Thyroid gland (tissue), 4 donors: Measurements from ENCODE around the gene ZFHX3. TPM values are rescaled to one million over a fixed set of nuclear protein-coding genes. Genes with fewer than 3 reads are reported as not detected.

Source experiments
- DNase-seq, 2 donors: peaks; one replicate each; pipeline ENCODE4 v3.0.0-alpha.2; 2019
- H3K27ac ChIP-seq, 3 donors: fragments of 200-600 bp; sonication (generic); 1 replicate in 2 of 3; 2 replicates in 1 of 3; pipeline ENCODE4 v1.5.1; 2016 to 2019; ENCODE audit warnings: mild to moderate bottlenecking in 1 of 3, moderate library complexity in 1 of 3
- H3K27me3 ChIP-seq: fragments of 200-600 bp; sonication (generic); one replicate; pipeline ENCODE4 v1.5.1; 2019
- H3K36me3 ChIP-seq, 2 donors: fragments of 200-600 bp; sonication (generic); one replicate each; pipeline ENCODE4 v1.5.1; 2016 to 2019
- H3K4me1 ChIP-seq, 2 donors: fragments of 200-600 bp; sonication (generic); one replicate each; pipeline ENCODE4 v1.5.1; 2017 to 2019
- H3K4me3 ChIP-seq, 3 donors: fragments of 200-600 bp; sonication (generic); replicated peaks in 1 of 3; 1 replicate in 2 of 3; 2 replicates in 1 of 3; pipeline ENCODE4 v1.5.1; 2016; ENCODE audit warnings: mild to moderate bottlenecking in 1 of 3
- H3K9me3 ChIP-seq: fragments of 200-600 bp; sonication (generic); one replicate; pipeline ENCODE4 v1.5.1; 2017
- POLR2A ChIP-seq, 2 donors: fragments of 450-650 bp; IDR thresholded peaks; one replicate each; pipeline ENCODE4 v1.6.1; 2017; ENCODE audit warnings: antibody characterized with exemption in 2 of 2, mild to moderate bottlenecking in 2 of 2, moderate library complexity in 1 of 2
- WGBS, 2 donors: methylation state at CpG; one replicate each; pipeline ENCODE4 v1.1.5; 2017; 5-methylcytosine and 5-hydroxymethylcytosine counted together
- intact Hi-C: fragments of 100-400 bp; cut with DNase I; formaldehyde crosslinking; loops from one replicate; pipeline ENCODE4 v1.15.1; 2023
- total RNA-seq, 4 donors: library from RNA; depleted of rRNA; stranded (reverse); fragments of >200 nt; gene quantifications; one replicate each; pipeline ENCODE4 v1.2.3, GENCODE V29; 2016
- TF ChIP-seq, protein P1 (sequence below), 6 experiments: fragments of 200-600 bp in 3 of 6; fragments of 450-650 bp in 3 of 6; sonication (generic) in 3 of 6; IDR thresholded peaks; one replicate each; pipeline ENCODE4 v1.5.1; 2016 to 2019; ENCODE audit warnings: antibody characterized with exemption in 6 of 6, mild to moderate bottlenecking in 2 of 6, inconsistent platforms in 1 of 6, moderate library complexity in 1 of 6

Gene ZFHX3
- total RNA-seq, 4 donors from 2014 or later = 27.4 to 92.9 (median 45.5) TPM

DNA sequence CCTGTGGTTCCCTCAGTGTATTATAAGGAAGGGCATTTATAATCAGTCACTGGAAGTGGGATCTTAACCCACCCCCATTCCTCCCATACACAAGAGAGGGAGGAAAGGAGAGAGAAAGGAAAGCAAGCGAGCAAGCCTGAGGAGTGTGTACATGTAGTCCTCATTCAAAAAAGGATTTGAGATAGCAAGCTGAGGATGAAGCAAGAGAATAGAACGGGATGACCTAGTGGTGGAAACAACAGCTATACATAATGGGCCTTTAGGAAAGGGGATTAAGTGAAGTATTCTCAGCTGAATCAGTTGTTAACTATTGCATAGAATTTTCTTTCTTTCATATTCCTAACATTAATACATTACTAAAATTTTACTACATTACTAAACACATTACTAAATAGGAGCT lies 281.4 kb downstream of the ZFHX3 start:
- Histone ChIP-seq H3K36me3 (no peaks in the 10 kb centered on the region), H3K4me1 (peaks cover 0 to 15% of the 10 kb centered on the region in 2 donors), H3K27me3 (no peaks in the 10 kb centered on the region), H3K27ac (no peak overlapping the region), H3K9me3 (no peaks in the 10 kb centered on the region), H3K4me3 (no peak overlapping the region)
- 90 to 93% methylated on average over 2 of the region's 2 CpGs for WGBS, 2 donors
- intact Hi-C loops = no loop called here
- no peak for TF ChIP-seq POLR2A (IDR thresholded peaks at IDR 0.05)
- TF ChIP-seq, protein P1, sequence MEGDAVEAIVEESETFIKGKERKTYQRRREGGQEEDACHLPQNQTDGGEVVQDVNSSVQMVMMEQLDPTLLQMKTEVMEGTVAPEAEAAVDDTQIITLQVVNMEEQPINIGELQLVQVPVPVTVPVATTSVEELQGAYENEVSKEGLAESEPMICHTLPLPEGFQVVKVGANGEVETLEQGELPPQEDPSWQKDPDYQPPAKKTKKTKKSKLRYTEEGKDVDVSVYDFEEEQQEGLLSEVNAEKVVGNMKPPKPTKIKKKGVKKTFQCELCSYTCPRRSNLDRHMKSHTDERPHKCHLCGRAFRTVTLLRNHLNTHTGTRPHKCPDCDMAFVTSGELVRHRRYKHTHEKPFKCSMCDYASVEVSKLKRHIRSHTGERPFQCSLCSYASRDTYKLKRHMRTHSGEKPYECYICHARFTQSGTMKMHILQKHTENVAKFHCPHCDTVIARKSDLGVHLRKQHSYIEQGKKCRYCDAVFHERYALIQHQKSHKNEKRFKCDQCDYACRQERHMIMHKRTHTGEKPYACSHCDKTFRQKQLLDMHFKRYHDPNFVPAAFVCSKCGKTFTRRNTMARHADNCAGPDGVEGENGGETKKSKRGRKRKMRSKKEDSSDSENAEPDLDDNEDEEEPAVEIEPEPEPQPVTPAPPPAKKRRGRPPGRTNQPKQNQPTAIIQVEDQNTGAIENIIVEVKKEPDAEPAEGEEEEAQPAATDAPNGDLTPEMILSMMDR (IDR thresholded peaks at IDR 0.05) = no peak
- DNase-seq = no peak

DNA sequence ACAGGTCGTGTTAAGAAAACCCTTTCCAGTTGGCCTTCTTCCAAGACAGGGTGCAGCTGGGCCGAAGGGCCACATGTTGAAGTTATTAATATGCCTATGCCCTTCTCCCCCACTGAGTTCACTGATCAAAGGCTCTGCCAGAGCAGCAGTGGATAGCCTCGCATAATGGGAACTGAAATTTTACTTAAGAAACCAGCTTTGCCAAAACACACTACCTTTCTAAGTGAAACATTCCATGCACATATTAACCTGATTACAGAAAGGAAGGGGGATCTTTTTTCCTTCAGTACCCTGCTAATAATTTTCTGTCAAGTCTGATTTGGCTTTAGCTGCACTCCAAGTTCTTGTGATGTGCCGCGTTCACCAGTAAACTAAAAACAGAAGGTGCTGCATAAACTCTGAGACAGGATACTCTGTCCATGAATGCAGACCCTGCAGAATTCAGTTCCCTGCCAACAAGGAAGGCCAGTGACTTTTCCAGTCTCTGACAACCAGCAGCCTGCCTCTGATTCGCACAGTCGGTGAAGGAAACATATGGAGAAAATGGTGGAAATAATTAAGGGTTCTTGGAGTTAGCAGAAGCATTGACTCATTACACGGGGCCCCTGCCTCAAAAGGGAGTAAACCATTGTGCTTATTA lies 283.8 kb downstream of the ZFHX3 start:
- WGBS, 2 donors = 51 to 58% methylated on average over 8 of the region's 8 CpGs
- TF ChIP-seq POLR2A (IDR thresholded peaks at IDR 0.05) = no peak
- TF ChIP-seq, protein P1 (IDR thresholded peaks at IDR 0.05) = no peak
- peak overlapping the region in 1 of 3 donors; percentile 28 for H3K27ac ChIP-seq
- peaks cover 0 to 15% of the 10 kb centered on the region in 2 donors for H3K4me1 ChIP-seq
- DNase-seq = no peak
- no peaks in the 10 kb centered on the region for H3K36me3 ChIP-seq
- no peak overlapping the region for H3K4me3 ChIP-seq
- no peaks in the 10 kb centered on the region for H3K9me3 ChIP-seq
- intact Hi-C loops = no loop called here
- no peaks in the 10 kb centered on the region for H3K27me3 ChIP-seq

DNA sequence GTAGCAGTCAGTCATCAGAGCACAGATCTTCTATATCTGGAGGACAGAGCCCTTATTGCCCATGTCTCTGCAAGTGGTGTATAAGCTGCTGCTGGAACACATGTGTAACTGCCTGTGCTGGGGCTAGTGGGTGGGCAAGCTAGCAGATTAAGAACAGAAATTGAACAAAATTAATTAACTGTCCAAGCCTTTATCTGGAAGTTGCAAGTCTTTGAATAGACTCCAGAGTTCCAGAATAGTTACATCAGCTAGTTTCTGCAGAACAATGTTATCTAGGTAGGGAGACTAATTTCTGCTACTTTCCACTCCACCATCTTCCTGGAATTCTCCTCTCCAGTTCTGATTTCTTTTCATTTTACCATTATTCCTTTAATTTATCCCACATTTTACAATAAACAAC lies 287.3 kb downstream of the ZFHX3 start:
- TF ChIP-seq POLR2A (IDR thresholded peaks at IDR 0.05) = no peak
- TF ChIP-seq, protein P1 (IDR thresholded peaks at IDR 0.05) = no peak

DNA sequence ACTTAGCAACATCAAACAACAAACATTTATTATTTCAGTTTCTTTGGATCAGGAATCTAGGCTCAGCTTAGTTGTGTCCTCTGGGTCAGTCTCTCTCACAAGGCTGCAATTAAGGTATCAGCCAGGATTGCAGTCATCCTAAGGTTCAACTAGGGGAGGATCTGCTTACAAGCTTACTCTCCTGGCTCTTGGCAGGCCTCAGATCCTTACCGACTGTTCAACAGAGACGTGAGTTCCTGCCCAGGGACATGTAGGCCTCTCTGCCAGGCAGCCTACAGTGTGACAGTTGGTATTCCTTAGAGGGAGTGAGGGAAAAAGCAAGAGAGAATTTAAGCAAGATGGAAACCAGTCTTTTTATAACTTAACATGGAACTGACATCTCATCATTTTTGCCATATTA lies 294.0 kb downstream of the ZFHX3 start:
- Histone ChIP-seq H3K27ac (no peak overlapping the region), H3K36me3 (no peaks in the 10 kb centered on the region), H3K4me3 (no peak overlapping the region), H3K27me3 (no peaks in the 10 kb centered on the region), H3K9me3 (no peaks in the 10 kb centered on the region), H3K4me1 (peaks cover 3 to 6% of the 10 kb centered on the region in 2 donors)
- 30 to 42% methylated on average over 2 of the region's 2 CpGs for WGBS, 2 donors
- no peak for TF ChIP-seq POLR2A (IDR thresholded peaks at IDR 0.05)
- TF ChIP-seq, protein P1 (IDR thresholded peaks at IDR 0.05) = no peak
- DNase-seq = peak; percentile 31 to 52
- intact Hi-C loops = no loop called here

More for the DNA sequence above, 287.3 kb downstream of the ZFHX3 start:
- Histone ChIP-seq H3K4me3 (no peak overlapping the region), H3K27ac (no peak overlapping the region), H3K4me1 (peaks cover 0 to 15% of the 10 kb centered on the region in 2 donors), H3K9me3 (no peaks in the 10 kb centered on the region), H3K36me3 (no peaks in the 10 kb centered on the region), H3K27me3 (no peaks in the 10 kb centered on the region)
- DNase-seq = no peak
- intact Hi-C loops = no loop called here

DNA sequence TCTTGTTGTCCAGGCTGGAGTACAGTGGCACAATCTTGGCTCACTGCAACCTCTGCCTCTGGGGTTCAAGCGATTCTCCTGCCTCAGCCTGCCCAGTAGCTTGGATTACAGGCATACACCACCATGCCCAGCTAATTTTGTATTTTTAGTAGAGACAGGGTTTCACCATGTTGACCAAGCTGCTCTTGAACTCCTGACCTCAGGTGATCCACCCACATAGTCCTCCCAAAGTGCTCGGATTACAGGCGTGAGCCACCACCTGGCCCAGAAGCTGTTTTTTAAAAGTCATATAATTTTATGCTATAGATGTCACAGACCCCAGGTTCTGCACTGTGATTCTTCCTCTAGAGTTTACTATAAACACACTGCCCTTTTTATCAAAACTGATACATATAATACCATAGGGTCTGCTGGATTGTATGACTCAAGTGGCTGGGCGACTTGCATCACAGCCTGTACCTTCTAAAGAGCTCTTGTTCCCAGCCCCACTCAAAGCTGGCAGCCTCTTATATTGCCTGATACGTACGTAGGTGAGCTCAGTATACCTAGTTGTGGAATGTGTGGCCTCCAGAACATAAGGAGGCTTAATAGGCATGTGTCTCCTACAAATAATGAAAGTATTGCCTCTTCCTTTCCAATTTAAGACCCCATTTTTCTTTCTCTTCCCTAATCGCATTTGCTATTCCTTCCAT lies 295.8 kb downstream of the ZFHX3 start:
- H3K4me3 ChIP-seq = no peak overlapping the region
- peak overlapping the region in 2 of 3 donors; percentile 37 to 48 for H3K27ac ChIP-seq
- no peaks in the 10 kb centered on the region for H3K27me3 ChIP-seq
- no peaks in the 10 kb centered on the region for H3K36me3 ChIP-seq
- 64 to 78% methylated on average over 7 of the region's 7 CpGs for WGBS, 2 donors
- intact Hi-C loops = no loop called here
- H3K4me1 ChIP-seq = peaks cover 6 to 10% of the 10 kb centered on the region in 2 donors
- DNase-seq = peak; percentile 63 to 77
- TF ChIP-seq, protein P1 (IDR thresholded peaks at IDR 0.05) = no peak
- no peak for TF ChIP-seq POLR2A (IDR thresholded peaks at IDR 0.05)
- no peaks in the 10 kb centered on the region for H3K9me3 ChIP-seq
